GM19372 (cell line): ENCODE results near the gene TIMM21.

ENCODE experiments used
- ATAC-seq: cut with Tn5 transposase; IDR thresholded peaks from one replicate; pipeline ENCODE4 v1.9.1; 2021; ENCODE audit warnings: mild to moderate bottlenecking, low read depth, moderate library complexity; ENCODE audit not compliant: unreplicated experiment

The TIMM21 gene

GRCh38 chr18:74147779-74148542 is at the start of gene TIMM21, which contains the start of gene FBXO15:
TSS of gene TIMM21 (plus strand) at chr18:74148523. CDS start at chr18:74148809, 286 bp downstream.
TSS of gene FBXO15 (minus strand) at chr18:74147834. CDS start at chr18:74147785, 49 bp downstream.
- peak; percentile 80 for ATAC-seq

GRCh38 chr18:74108460-74108859 is 39.9 kb upstream of the TIMM21 start:
- no peak for ATAC-seq

GRCh38 chr18:74110149-74110548 is 38.2 kb upstream of the TIMM21 start:
- no peak for ATAC-seq

- ATAC-seq = no peak
These were observed 37.3 kb upstream of the TIMM21 start for GRCh38 chr18:74110976-74111375.

- no peak for ATAC-seq
These were observed 34.6 kb upstream of the TIMM21 start for GRCh38 chr18:74113711-74114110.

- no peak for ATAC-seq
These were observed 34.2 kb upstream of the TIMM21 start for GRCh38 chr18:74114116-74114515.

- no peak for ATAC-seq
These were observed 33.3 kb upstream of the TIMM21 start for GRCh38 chr18:74115046-74115445.

GRCh38 chr18:74116633-74117554 is 31.4 kb upstream of the TIMM21 start:
- peak; percentile 63 for ATAC-seq

GRCh38 chr18:74123200-74123599 is 25.1 kb upstream of the TIMM21 start:
- no peak for ATAC-seq

GRCh38 chr18:74124642-74125041 is 23.7 kb upstream of the TIMM21 start:
- no peak for ATAC-seq

GRCh38 chr18:74126684-74127655 is 21.4 kb upstream of the TIMM21 start:
- no peak for ATAC-seq

- ATAC-seq = no peak
These were observed 20.2 kb upstream of the TIMM21 start for GRCh38 chr18:74128159-74128558.

- ATAC-seq = no peak
These were observed 17.2 kb upstream of the TIMM21 start for GRCh38 chr18:74131124-74131523.

GRCh38 chr18:74132201-74132600 is 16.1 kb upstream of the TIMM21 start:
- no peak for ATAC-seq

- no peak for ATAC-seq
These were observed 10.3 kb upstream of the TIMM21 start for GRCh38 chr18:74137920-74138538.

GRCh38 chr18:74139411-74139810 is 8.9 kb upstream of the TIMM21 start:
- ATAC-seq = no peak

- peak; percentile 61 for ATAC-seq
These were observed 8.4 kb upstream of the TIMM21 start for GRCh38 chr18:74139888-74140287.

- ATAC-seq = no peak
These were observed 7.7 kb upstream of the TIMM21 start for GRCh38 chr18:74140582-74140981.

GRCh38 chr18:74141667-74142066 is 6.7 kb upstream of the TIMM21 start:
- ATAC-seq = no peak

GRCh38 chr18:74142252-74142651 is 6.1 kb upstream of the TIMM21 start:
- no peak for ATAC-seq
